MM.1S (cell line): Measurements from ENCODE around the gene ENO1.

Source experiments
- EZH2 ChIP-seq: fragments of 300-600 bp; sonication (generic); optimal IDR thresholded peaks from 2 replicates; pipeline ENCODE3; 2017; ENCODE audit warnings: low read depth, mild to moderate bottlenecking, antibody characterized with exemption, low read length, mixed read lengths
- TF ChIP-seq, protein P1 (sequence below): fragments of 300-600 bp; sonication (generic); IDR thresholded peaks from 2 replicates; pipeline ENCODE4 v1.5.1; 2016; ENCODE audit warnings: antibody characterized with exemption, low read length, mixed read lengths

DNA sequence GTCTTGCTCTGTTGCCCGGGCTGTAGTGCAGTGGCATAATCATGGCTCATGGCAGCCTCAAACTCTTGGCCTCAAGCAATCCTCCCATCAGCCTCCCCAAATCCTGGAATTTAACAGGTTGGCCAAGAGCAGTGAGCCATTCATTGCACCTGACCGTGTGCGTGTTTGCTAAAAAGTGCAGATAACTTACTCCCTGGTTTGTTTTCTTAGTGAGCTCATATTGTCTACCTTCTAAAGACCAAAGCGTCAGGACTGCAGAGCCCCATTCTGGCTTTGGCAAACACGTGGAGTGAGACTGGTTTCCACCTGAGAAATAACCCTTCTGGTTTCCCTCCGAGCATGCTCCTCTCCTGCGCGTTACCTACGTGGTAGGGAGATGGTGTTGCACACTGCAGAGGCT is 35.0 kb upstream of the ENO1 start:
- TF ChIP-seq, protein P1, sequence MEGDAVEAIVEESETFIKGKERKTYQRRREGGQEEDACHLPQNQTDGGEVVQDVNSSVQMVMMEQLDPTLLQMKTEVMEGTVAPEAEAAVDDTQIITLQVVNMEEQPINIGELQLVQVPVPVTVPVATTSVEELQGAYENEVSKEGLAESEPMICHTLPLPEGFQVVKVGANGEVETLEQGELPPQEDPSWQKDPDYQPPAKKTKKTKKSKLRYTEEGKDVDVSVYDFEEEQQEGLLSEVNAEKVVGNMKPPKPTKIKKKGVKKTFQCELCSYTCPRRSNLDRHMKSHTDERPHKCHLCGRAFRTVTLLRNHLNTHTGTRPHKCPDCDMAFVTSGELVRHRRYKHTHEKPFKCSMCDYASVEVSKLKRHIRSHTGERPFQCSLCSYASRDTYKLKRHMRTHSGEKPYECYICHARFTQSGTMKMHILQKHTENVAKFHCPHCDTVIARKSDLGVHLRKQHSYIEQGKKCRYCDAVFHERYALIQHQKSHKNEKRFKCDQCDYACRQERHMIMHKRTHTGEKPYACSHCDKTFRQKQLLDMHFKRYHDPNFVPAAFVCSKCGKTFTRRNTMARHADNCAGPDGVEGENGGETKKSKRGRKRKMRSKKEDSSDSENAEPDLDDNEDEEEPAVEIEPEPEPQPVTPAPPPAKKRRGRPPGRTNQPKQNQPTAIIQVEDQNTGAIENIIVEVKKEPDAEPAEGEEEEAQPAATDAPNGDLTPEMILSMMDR: no peak
- no peak for TF ChIP-seq EZH2
